Bronchus fibroblast of lung (primary cell): ENCODE measurements around the gene PLD6. TPM values are rescaled to one million over a fixed set of nuclear protein-coding genes. Genes with fewer than 3 reads are reported as not detected.

Experiments used
- total RNA-seq: library from RNA; depleted of rRNA; stranded (reverse); fragments of >200 nt; gene quantifications from 2 replicates; pipeline ENCODE4 v1.2.3, GENCODE V29; 2015

Gene PLD6
- total RNA-seq = 0.84 and 1.6 TPM in 2 replicates

GRCh38 chr17:17206124-17206912 lies at the start of gene PLD6:
Gene PLD6, minus strand, starts transcription at chr17:17206333. Its CDS starts 47 bp downstream, at chr17:17206286.

DNA sequence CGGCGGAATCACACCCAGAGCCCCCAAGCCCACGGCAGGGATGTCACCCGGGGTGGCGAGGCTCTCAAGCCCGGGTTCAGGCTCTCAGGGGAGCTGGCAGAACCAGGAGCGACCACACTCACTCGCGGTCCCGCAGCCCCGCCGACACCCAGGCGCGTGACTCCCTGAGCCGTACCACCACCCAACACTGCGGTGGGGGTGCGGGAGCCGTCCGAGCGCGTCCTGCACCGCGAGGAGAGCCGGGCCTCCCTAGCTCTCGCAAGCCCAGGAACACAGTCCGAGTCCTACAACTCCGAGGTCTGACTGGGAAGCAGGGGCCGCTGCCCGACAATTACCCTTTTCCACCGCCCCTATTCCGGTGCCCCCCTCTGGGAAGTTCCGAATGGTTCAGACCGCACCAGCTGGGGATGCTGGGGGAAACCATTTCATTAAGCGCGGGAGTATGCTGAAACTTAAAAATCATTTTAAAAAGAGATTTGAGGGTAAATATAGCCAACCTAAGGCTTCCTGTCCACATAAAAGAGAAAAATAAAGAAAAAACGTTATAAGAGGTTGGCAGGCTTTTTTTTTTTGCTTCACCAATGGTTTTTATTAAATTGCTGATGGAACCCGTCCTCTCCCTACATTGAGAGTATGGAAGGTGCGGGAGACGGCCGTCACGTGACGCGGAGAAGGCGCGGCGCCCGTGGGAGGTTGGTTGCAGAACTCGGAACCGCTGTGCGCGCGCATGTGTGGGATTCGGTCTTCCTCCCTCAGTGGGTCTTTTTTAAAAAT lies 31.1 kb upstream of the PLD6 start, which contains the start of gene FLCN:
TSS of gene FLCN (minus strand) at position 143 of the 774 bp plus-strand sequence. CDS start 9,031 bp downstream, outside the sequence.

Other genes starting within 250 kb of the PLD6 start
- gene TNFRSF13B, start 234.2 kb downstream of the PLD6 start, total RNA-seq = not detected in 2 replicates
- 110 and 120 TPM in 2 replicates for gene MPRIP, start 163.9 kb downstream of the PLD6 start, total RNA-seq
- gene FLCN, start 30.8 kb upstream of the PLD6 start, total RNA-seq = 13.3 and 14.0 TPM in 2 replicates
- 118 and 122 TPM in 2 replicates for gene COPS3, start 74.9 kb upstream of the PLD6 start, total RNA-seq
- gene NT5M, start 97.0 kb upstream of the PLD6 start, total RNA-seq = 1.2 and 2.5 TPM in 2 replicates